Measurements from ENCODE around the gene ATAD1.

DNA sequence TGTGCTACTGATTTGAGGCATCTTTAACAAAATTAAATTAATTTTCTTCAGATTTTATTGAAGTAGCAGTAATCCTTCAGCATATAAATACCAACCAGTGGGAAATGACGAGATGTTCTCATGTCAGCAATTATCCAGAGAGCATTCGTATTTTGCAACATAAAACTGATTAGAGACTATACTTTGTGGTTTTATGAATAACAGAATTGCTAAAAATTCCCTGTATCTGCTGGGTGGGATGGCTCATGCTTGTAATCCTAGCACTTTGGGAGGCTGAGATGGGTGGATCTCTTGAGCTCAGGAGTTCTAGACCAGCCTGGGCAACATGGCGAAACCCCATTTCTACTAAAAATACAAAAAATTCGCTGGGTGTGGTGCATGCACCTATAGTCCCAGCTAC, 56.9 kb downstream of the ATAD1 start:
- TF ChIP-seq, protein P1, sequence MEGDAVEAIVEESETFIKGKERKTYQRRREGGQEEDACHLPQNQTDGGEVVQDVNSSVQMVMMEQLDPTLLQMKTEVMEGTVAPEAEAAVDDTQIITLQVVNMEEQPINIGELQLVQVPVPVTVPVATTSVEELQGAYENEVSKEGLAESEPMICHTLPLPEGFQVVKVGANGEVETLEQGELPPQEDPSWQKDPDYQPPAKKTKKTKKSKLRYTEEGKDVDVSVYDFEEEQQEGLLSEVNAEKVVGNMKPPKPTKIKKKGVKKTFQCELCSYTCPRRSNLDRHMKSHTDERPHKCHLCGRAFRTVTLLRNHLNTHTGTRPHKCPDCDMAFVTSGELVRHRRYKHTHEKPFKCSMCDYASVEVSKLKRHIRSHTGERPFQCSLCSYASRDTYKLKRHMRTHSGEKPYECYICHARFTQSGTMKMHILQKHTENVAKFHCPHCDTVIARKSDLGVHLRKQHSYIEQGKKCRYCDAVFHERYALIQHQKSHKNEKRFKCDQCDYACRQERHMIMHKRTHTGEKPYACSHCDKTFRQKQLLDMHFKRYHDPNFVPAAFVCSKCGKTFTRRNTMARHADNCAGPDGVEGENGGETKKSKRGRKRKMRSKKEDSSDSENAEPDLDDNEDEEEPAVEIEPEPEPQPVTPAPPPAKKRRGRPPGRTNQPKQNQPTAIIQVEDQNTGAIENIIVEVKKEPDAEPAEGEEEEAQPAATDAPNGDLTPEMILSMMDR (IDR thresholded peaks at IDR 0.05; ENCODE audit: borderline replicate concordance, extremely low read depth, low read length, poor library complexity, severe bottlenecking), result no peak
- no peak for TF ChIP-seq EZH2 (IDR thresholded peaks at IDR 0.05; ENCODE audit: borderline replicate concordance, low read depth, low read length, severe bottlenecking)
